SW 1271 (cell line): ENCODE measurements around the gene NOD1.
"Not testable (repeated sequence)": the region's sequence is repeated elsewhere in the genome, so short reads cannot be mapped to it uniquely, and the experiment has no call there.

Source experiments
- DNase-seq, 2 experiments: peaks; one replicate each; lab custom pipeline; 2025; lab: John Stamatoyannopoulos, UW

The NOD1 gene

GRCh38 chr7:30478349-30479201, at the start of gene NOD1:
NOD1 (minus strand) TSS chr7:30478784; CDS start chr7:30456921, 21,863 bp downstream.
- DNase-seq: peak; percentile 37 to 57

- DNase-seq: not testable (repeated sequence)
Observed at GRCh38 chr7:30527297-30527696, 48.7 kb upstream of the NOD1 start.

GRCh38 chr7:30526163-30526562, 47.6 kb upstream of the NOD1 start:
- no peak for DNase-seq

GRCh38 chr7:30525429-30525828, 46.8 kb upstream of the NOD1 start:
- DNase-seq: no peak

GRCh38 chr7:30524545-30524944, 46.0 kb upstream of the NOD1 start:
- no peak for DNase-seq

- no peak for DNase-seq
Observed at GRCh38 chr7:30523466-30523865, 44.9 kb upstream of the NOD1 start.

GRCh38 chr7:30522159-30522558, 43.6 kb upstream of the NOD1 start:
- no peak for DNase-seq

GRCh38 chr7:30521532-30521931, 42.9 kb upstream of the NOD1 start:
- DNase-seq: no peak

- no peak for DNase-seq
Observed at GRCh38 chr7:30519122-30519521, 40.5 kb upstream of the NOD1 start.

GRCh38 chr7:30515761-30516160, 37.2 kb upstream of the NOD1 start:
- no peak for DNase-seq

- DNase-seq: no peak
Observed at GRCh38 chr7:30514776-30515175, 36.2 kb upstream of the NOD1 start.

GRCh38 chr7:30514177-30514576, 35.6 kb upstream of the NOD1 start:
- DNase-seq: no peak

GRCh38 chr7:30513762-30514161, 35.2 kb upstream of the NOD1 start:
- DNase-seq: no peak

GRCh38 chr7:30511973-30512662, 33.5 kb upstream of the NOD1 start:
- no peak for DNase-seq

GRCh38 chr7:30511494-30511893, 32.9 kb upstream of the NOD1 start:
- DNase-seq: no peak

- DNase-seq: peak in 1 of 2 experiments; percentile 26
Observed at GRCh38 chr7:30510124-30511075, 31.8 kb upstream of the NOD1 start.

GRCh38 chr7:30509171-30509857, 30.7 kb upstream of the NOD1 start:
- DNase-seq: not testable (repeated sequence)

- not testable (repeated sequence) for DNase-seq
Observed at GRCh38 chr7:30507346-30507900, 28.8 kb upstream of the NOD1 start.

- no peak for DNase-seq
Observed at GRCh38 chr7:30505174-30505697, 26.7 kb upstream of the NOD1 start.

GRCh38 chr7:30504301-30505173, 26.0 kb upstream of the NOD1 start, which contains the start of gene GGCT:
GGCT (minus strand) TSS chr7:30504829; CDS start chr7:30504709, 120 bp downstream.
- DNase-seq: peak; percentile 94 to 98
